HEK293 (cell line): ENCODE data around the gene TACC2.

Experiments
- ATF2 ChIP-seq: fragments of 450-650 bp; formaldehyde crosslinking; IDR thresholded peaks from 2 replicates; pipeline ENCODE4 v1.5.1; 2016; ENCODE audit warnings: missing biosample characterization, missing genetic modification characterization, low read depth
- CTCF ChIP-seq: fragments of 450-650 bp; formaldehyde crosslinking; IDR thresholded peaks from 2 replicates; pipeline ENCODE4 v1.5.1; 2016; ENCODE audit warnings: missing biosample characterization, missing genetic modification characterization
- PATZ1 ChIP-seq: fragments of 450-650 bp; formaldehyde crosslinking; IDR thresholded peaks from 2 replicates; pipeline ENCODE4 v1.5.1; 2016; ENCODE audit warnings: missing biosample characterization, missing genetic modification characterization
- SALL2 ChIP-seq: fragments of 450-650 bp; formaldehyde crosslinking; IDR thresholded peaks from 2 replicates; pipeline ENCODE4 v1.5.0; 2017; ENCODE audit warnings: missing biosample characterization, mild to moderate bottlenecking, missing genetic modification characterization, borderline replicate concordance
- YY1 ChIP-seq: fragments of 450-650 bp; formaldehyde crosslinking; IDR thresholded peaks from 2 replicates; pipeline ENCODE4 v1.5.1; 2018; ENCODE audit warnings: missing biosample characterization, missing genetic modification characterization
- ZBTB49 ChIP-seq: fragments of 450-650 bp; formaldehyde crosslinking; IDR thresholded peaks from 2 replicates; pipeline ENCODE4 v1.5.1; 2016; ENCODE audit warnings: missing biosample characterization, missing genetic modification characterization, low read depth
- ZNF645 ChIP-seq: fragments of 450-650 bp; formaldehyde crosslinking; IDR thresholded peaks from 2 replicates; pipeline ENCODE4; 2016; ENCODE audit warnings: missing biosample characterization, missing genetic modification characterization

GRCh38 chr10:122294511-122295450, 305.8 kb downstream of the TACC2 start:
- TF ChIP-seq CTCF (tag by site-specific recombination), result no peak
- TF ChIP-seq ZNF645 (tag by site-specific recombination), result no peak
- TF ChIP-seq YY1 (tag by site-specific recombination), result no peak
- TF ChIP-seq ATF2 (tag by site-specific recombination), result no peak
- TF ChIP-seq ZBTB49 (tag by site-specific recombination), result no peak
- no peak for TF ChIP-seq SALL2 (tag by site-specific recombination)
- TF ChIP-seq PATZ1 (tag by site-specific recombination), result no peak
